ENCODE results near the gene NRP2. TPM values are rescaled to one million over a fixed set of nuclear protein-coding genes. Genes with fewer than 3 reads are reported as not detected.

The NRP2 gene
- polyA plus RNA-seq, 2 of the 4 experiments (the other 2 are of a cell fraction), result 144 to 159 TPM

- CTCF ChIA-PET, result interaction anchor here (0.6 to 1.6 kb wide), 3 partner anchors 8 to 56 kb away, joined by 3 to 5 read pairs (median 3); no protein-coding TSS in a partner anchor
- POLR2A ChIA-PET, result no interaction called here
- no peak for DNase-seq (ENCODE audit: low read depth in 1 of 2, low spot score in 1 of 2)
- 83% methylated on average over 3 of the region's 3 CpGs for whole genome bisulfite sequencing (ENCODE audit: missing lambda C conversion rate)
- H3K9me3 ChIP-seq, result no peaks in the 10 kb centered on the region
- H3K27ac ChIP-seq, result no peak overlapping the region
- H3K4me3 ChIP-seq, result no peak overlapping the region
- ATAC-seq, result no peak
- peaks cover 12% of the 10 kb centered on the region for H3K4me1 ChIP-seq
- no peak for TF ChIP-seq NFE2L2 (conservative IDR thresholded peaks at IDR 0.05; ENCODE audit: low read length)
- TF ChIP-seq CHD4 (IDR thresholded peaks at IDR 0.05; ENCODE audit: borderline replicate concordance), result no peak
- no peak for TF ChIP-seq CBX2 (IDR thresholded peaks at IDR 0.05; ENCODE audit: borderline replicate concordance, low read depth)
- TF ChIP-seq MAFK (IDR thresholded peaks at IDR 0.05; ENCODE audit: partially characterized antibody), result no peak
- no peak for TF ChIP-seq HDAC2 (IDR thresholded peaks at IDR 0.05)
- TF ChIP-seq ZFP36 (IDR thresholded peaks at IDR 0.05; ENCODE audit: borderline replicate concordance, partially characterized antibody), result no peak
- TF ChIP-seq HES2 (IDR thresholded peaks at IDR 0.05), result no peak
- no peak for TF ChIP-seq FOSL2 (IDR thresholded peaks at IDR 0.05)
- TF ChIP-seq FOSL2 (CRISPR knock-in tag; IDR thresholded peaks at IDR 0.05), result no peak
- no peak for TF ChIP-seq TP53 (CRISPR knock-in tag; IDR thresholded peaks at IDR 0.05)
- no peak for TF ChIP-seq RCOR1 (IDR thresholded peaks at IDR 0.05; ENCODE audit: low read depth, low read length)
- no peak for TF ChIP-seq KDM1A (IDR thresholded peaks at IDR 0.05; ENCODE audit: low read depth)
- TF ChIP-seq HOXB13 (CRISPR knock-in tag; IDR thresholded peaks at IDR 0.05; ENCODE audit: low read depth), result no peak
- TF ChIP-seq JUNB (IDR thresholded peaks at IDR 0.05), result no peak
- TF ChIP-seq CTCF (IDR thresholded peaks at IDR 0.05), result no peak
- FAIRE-seq, result no peak
- no peak overlapping the region for H3K4me2 ChIP-seq
These were observed 124.9 kb downstream of the NRP2 start for GRCh38 chr2:205807229-205807628.

GRCh38 chr2:205807758-205808157 lies 125.5 kb downstream of the NRP2 start:
- ChIA-PET CTCF (interaction anchor here (1.0 to 1.8 kb wide), 3 partner anchors 9 to 140 kb away, joined by 3 to 6 read pairs (median 3); no protein-coding TSS in a partner anchor), POLR2A (no interaction called here)
- no peak overlapping the region for H3K4me2 ChIP-seq
- TF ChIP-seq HES2 (IDR thresholded peaks at IDR 0.05) (no peak), CBX8 (IDR thresholded peaks at IDR 0.05) (no peak)
- H3K9me3 ChIP-seq, result no peaks in the 10 kb centered on the region
- 74% methylated on average over 6 of the region's 6 CpGs for WGBS (ENCODE audit: missing lambda C conversion rate)
- DNase-seq (ENCODE audit: low read depth in 1 of 2, low spot score in 1 of 2) (no peak), FAIRE-seq (no peak), ATAC-seq (no peak)
- no peak overlapping the region for H3K27ac ChIP-seq
- peaks cover 12% of the 10 kb centered on the region for H3K4me1 ChIP-seq
- no peak overlapping the region for H3K4me3 ChIP-seq

- Histone ChIP-seq H3K4me3 (no peak overlapping the region), H3K9me3 (no peaks in the 10 kb centered on the region), H3K27ac (no peak overlapping the region), H3K4me1 (peaks cover 12% of the 10 kb centered on the region), H3K4me2 (no peak overlapping the region)
- 72% methylated on average over 7 of the region's 7 CpGs for WGBS (ENCODE audit: missing lambda C conversion rate)
- ChIA-PET CTCF (interaction anchor here (1.0 to 1.8 kb wide), 4 partner anchors 10 to 139 kb away, joined by 3 to 6 read pairs (median 4); no protein-coding TSS in a partner anchor), POLR2A (no interaction called here)
- FAIRE-seq, result no peak
- no peak for ATAC-seq
- no peak for DNase-seq (ENCODE audit: low read depth in 1 of 2, low spot score in 1 of 2)
- TF ChIP-seq SREBF2 (IDR thresholded peaks at IDR 0.05), result no peak
- TF ChIP-seq MAZ (IDR thresholded peaks at IDR 0.05; ENCODE audit: borderline replicate concordance, low read depth, low read length), result no peak
- TF ChIP-seq CBX8 (IDR thresholded peaks at IDR 0.05), result no peak
- no peak for TF ChIP-seq EHMT2 (IDR thresholded peaks at IDR 0.05; ENCODE audit: low read depth)
These were observed 126.3 kb downstream of the NRP2 start for GRCh38 chr2:205808486-205809121.

- ATAC-seq (no peak), DNase-seq (ENCODE audit: low read depth in 1 of 2, low spot score in 1 of 2) (no peak), FAIRE-seq (no peak)
- no peak overlapping the region for H3K4me2 ChIP-seq
- no peaks in the 10 kb centered on the region for H3K9me3 ChIP-seq
- CTCF ChIA-PET, result no interaction called here
- no peak for TF ChIP-seq ZSCAN20 (CRISPR knock-in tag; IDR thresholded peaks at IDR 0.05)
- TF ChIP-seq HMGXB4 (CRISPR knock-in tag; IDR thresholded peaks at IDR 0.05; ENCODE audit: borderline replicate concordance), result no peak
- no peak for TF ChIP-seq NFE2L2 (conservative IDR thresholded peaks at IDR 0.05; ENCODE audit: low read length)
- no peak for TF ChIP-seq CBX8 (IDR thresholded peaks at IDR 0.05)
- no peak for TF ChIP-seq RCOR1 (IDR thresholded peaks at IDR 0.05; ENCODE audit: low read depth, low read length)
- TF ChIP-seq CHD4 (IDR thresholded peaks at IDR 0.05; ENCODE audit: borderline replicate concordance), result no peak
- no peak for TF ChIP-seq RAD21 (conservative IDR thresholded peaks at IDR 0.05 in 1 of 2, IDR thresholded peaks at IDR 0.05 in 1 of 2)
- POLR2A ChIA-PET, result no interaction called here
- no peak overlapping the region for H3K4me3 ChIP-seq
- 96% methylated on average over 1 of the region's 1 CpG for WGBS (ENCODE audit: missing lambda C conversion rate)
- H3K27ac ChIP-seq, result no peak overlapping the region
- H3K4me1 ChIP-seq, result peaks cover 3% of the 10 kb centered on the region; the same call in 1 of the 3 replicates
These were observed 129.1 kb downstream of the NRP2 start for GRCh38 chr2:205811387-205811786.

All from A549 (cell line).